SK-N-SH (cell line): Measurements from ENCODE around the gene CYB561D1.

ENCODE experiments used
- CTCF ChIP-seq: fragments of 200-600 bp; sonication (generic); IDR thresholded peaks from 2 replicates; pipeline ENCODE4 v1.6.1; 2017; ENCODE audit warnings: antibody characterized with exemption, mild to moderate bottlenecking, moderate library complexity
- POLR2AphosphoS5 ChIP-seq: IDR thresholded peaks from 2 replicates; pipeline ENCODE4 v1.6.1; 2012; ENCODE audit warnings: low read depth, low read length
- YY1 ChIP-seq: IDR thresholded peaks from 2 replicates; pipeline ENCODE4 v1.4.0; 2012; ENCODE audit warnings: low read depth, mild to moderate bottlenecking

- no peak for TF ChIP-seq CTCF
- TF ChIP-seq YY1: no peak
- no peak for TF ChIP-seq POLR2AphosphoS5
Measured at GRCh38 chr1:109508873-109509175, 14.9 kb downstream of the CYB561D1 start.
